Erythroblast (primary cell): ENCODE data around the gene PCBD1.

ENCODE experiments used
- GATA1 ChIP-seq: IDR thresholded peaks from 2 replicates; pipeline ENCODE4 v1.6.1; 2011; ENCODE audit warnings: low read depth, mild to moderate bottlenecking, control low read depth, low read length, moderate library complexity
- POLR2A ChIP-seq: IDR thresholded peaks from 2 replicates; pipeline ENCODE4 v1.6.1; 2011; ENCODE audit warnings: mild to moderate bottlenecking, low read length

GRCh38 chr10:70915206-70915605 is 26.8 kb upstream of the PCBD1 start:
- TF ChIP-seq POLR2A, result no peak
- no peak for TF ChIP-seq GATA1
